ENCODE measurements around the gene ONECUT2. TPM values are rescaled to one million over a fixed set of nuclear protein-coding genes. Genes with fewer than 3 reads are reported as not detected.

ONECUT2 gene
- total RNA-seq, 3 donors from 2014 or later (not counting 1 experiment from before 2014, with no cell fraction given), result not detected

GRCh38 chr18:57466745-57467409 is 31.7 kb downstream of the ONECUT2 start:
- no peak overlapping the region for H3K27ac ChIP-seq (ENCODE audit: low read length)
- no peaks in the 10 kb centered on the region for H3K4me1 ChIP-seq (ENCODE audit: control insufficient read depth, insufficient read depth, low read length)
- no peak overlapping the region for H3K4me3 ChIP-seq (ENCODE audit: low read length)
- ATAC-seq (no peak), DNase-seq (no peak)
- H3K36me3 Mint-ChIP-seq, result no peaks in the 10 kb centered on the region
- intact Hi-C loops (cut with micrococcal nuclease), result no loop called here
- 57% methylated on average over 10 of the region's 10 CpGs for WGBS (ENCODE audit: insufficient coverage)
- peaks cover 0 to 2% of the 10 kb centered on the region in 2 donors for H3K9me3 Mint-ChIP-seq
- no peaks in the 10 kb centered on the region for H3K9me3 ChIP-seq (ENCODE audit: control insufficient read depth, insufficient read depth, low read length)
- H3K4me3 Mint-ChIP-seq, result no peak overlapping the region
- H3K27me3 Mint-ChIP-seq (ENCODE audit: low read depth in 2 of 2), result peaks cover 5 to 15% of the 10 kb centered on the region in 2 donors
- no peaks in the 10 kb centered on the region for H3K36me3 ChIP-seq (ENCODE audit: control insufficient read depth, insufficient read depth, low read length)
- H3K27ac Mint-ChIP-seq, result no peak overlapping the region
- no peaks in the 10 kb centered on the region for H3K4me1 Mint-ChIP-seq
- H3K27me3 ChIP-seq (ENCODE audit: control insufficient read depth, insufficient read depth, low read length), result no peaks in the 10 kb centered on the region
- TF ChIP-seq CTCF (IDR thresholded peaks at IDR 0.05), result no peak

- intact Hi-C loops (cut with micrococcal nuclease), result no loop called here
- WGBS (ENCODE audit: insufficient coverage), result 58% methylated on average over 3 of the region's 3 CpGs
- H3K36me3 Mint-ChIP-seq, result no peaks in the 10 kb centered on the region
- peaks cover 0 to 2% of the 10 kb centered on the region in 2 donors for H3K9me3 Mint-ChIP-seq
- ATAC-seq, result no peak
- H3K36me3 ChIP-seq (ENCODE audit: control insufficient read depth, insufficient read depth, low read length), result no peaks in the 10 kb centered on the region
- H3K27me3 ChIP-seq (ENCODE audit: control insufficient read depth, insufficient read depth, low read length), result no peaks in the 10 kb centered on the region
- H3K27me3 Mint-ChIP-seq (ENCODE audit: low read depth in 2 of 2), result peaks cover 5 to 23% of the 10 kb centered on the region in 2 donors
- no peaks in the 10 kb centered on the region for H3K4me1 ChIP-seq (ENCODE audit: control insufficient read depth, insufficient read depth, low read length)
- H3K4me3 Mint-ChIP-seq, result no peak overlapping the region
- H3K4me3 ChIP-seq (ENCODE audit: low read length), result no peak overlapping the region
- H3K27ac ChIP-seq (ENCODE audit: low read length), result no peak overlapping the region
- DNase-seq, result no peak
- TF ChIP-seq CTCF (IDR thresholded peaks at IDR 0.05), result no peak
- no peak overlapping the region for H3K27ac Mint-ChIP-seq
- H3K9me3 ChIP-seq (ENCODE audit: control insufficient read depth, insufficient read depth, low read length), result no peaks in the 10 kb centered on the region
- no peaks in the 10 kb centered on the region for H3K4me1 Mint-ChIP-seq
These were observed 34.7 kb downstream of the ONECUT2 start for GRCh38 chr18:57469884-57470283.

DNA sequence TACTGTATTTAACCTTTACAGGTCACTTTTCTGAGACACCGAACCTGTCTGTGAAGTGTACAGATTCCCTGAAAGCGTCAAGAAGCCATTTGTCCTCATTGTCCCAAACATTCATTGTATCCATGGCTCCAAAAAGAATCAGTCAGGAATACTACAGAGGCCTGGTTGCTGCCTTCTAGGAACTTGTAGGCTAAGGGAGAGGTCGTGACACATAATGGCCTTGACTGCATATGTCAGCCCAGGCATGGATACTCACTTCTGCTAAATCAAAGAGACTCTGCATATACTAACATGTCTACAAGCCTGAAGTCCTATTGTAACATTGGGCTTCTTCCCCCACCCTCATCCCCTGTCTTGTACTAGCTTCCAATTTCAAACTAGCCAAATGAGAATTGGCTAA is 40.2 kb downstream of the ONECUT2 start:
- TF ChIP-seq CTCF (IDR thresholded peaks at IDR 0.05), result no peak
- no peaks in the 10 kb centered on the region for H3K36me3 ChIP-seq (ENCODE audit: control insufficient read depth, insufficient read depth, low read length)
- H3K9me3 Mint-ChIP-seq, result no peaks in the 10 kb centered on the region
- no peaks in the 10 kb centered on the region for H3K27me3 ChIP-seq (ENCODE audit: control insufficient read depth, insufficient read depth, low read length)
- no peaks in the 10 kb centered on the region for H3K4me1 Mint-ChIP-seq
- no peaks in the 10 kb centered on the region for H3K4me1 ChIP-seq (ENCODE audit: control insufficient read depth, insufficient read depth, low read length)
- DNase-seq, result no peak
- H3K4me3 ChIP-seq (ENCODE audit: low read length), result no peak overlapping the region
- ATAC-seq, result no peak
- no peak overlapping the region for H3K27ac ChIP-seq (ENCODE audit: low read length)
- peaks cover 4 to 8% of the 10 kb centered on the region in 2 donors for H3K27me3 Mint-ChIP-seq (ENCODE audit: low read depth in 2 of 2)
- H3K36me3 Mint-ChIP-seq, result no peaks in the 10 kb centered on the region
- no peak overlapping the region for H3K27ac Mint-ChIP-seq
- 82% methylated on average over 3 of the region's 3 CpGs for WGBS (ENCODE audit: insufficient coverage)
- intact Hi-C loops (cut with micrococcal nuclease), result no loop called here
- no peaks in the 10 kb centered on the region for H3K9me3 ChIP-seq (ENCODE audit: control insufficient read depth, insufficient read depth, low read length)
- H3K4me3 Mint-ChIP-seq, result no peak overlapping the region

DNA sequence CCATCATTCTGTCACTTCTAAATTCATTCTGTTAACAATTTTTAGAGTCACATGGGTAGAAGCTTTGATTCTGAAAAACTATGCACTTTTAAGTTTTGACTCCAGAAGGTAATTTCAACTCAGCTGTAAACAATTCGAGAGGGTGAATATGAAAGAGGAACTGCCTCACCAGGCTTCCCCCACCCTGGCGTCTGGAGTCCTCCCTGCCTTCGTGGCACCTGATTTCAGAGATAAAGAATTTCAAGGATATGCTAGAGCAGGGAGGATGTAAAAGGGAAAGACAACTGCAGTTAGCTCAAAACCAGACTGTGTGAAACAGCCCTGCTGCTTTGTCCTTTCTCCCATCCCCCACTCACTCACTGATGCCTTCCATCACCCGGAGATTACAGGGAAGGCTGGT is 40.7 kb downstream of the ONECUT2 start:
- Histone ChIP-seq H3K36me3 (ENCODE audit: control insufficient read depth, insufficient read depth, low read length) (no peaks in the 10 kb centered on the region), H3K27me3 (ENCODE audit: control insufficient read depth, insufficient read depth, low read length) (no peaks in the 10 kb centered on the region), H3K9me3 (ENCODE audit: control insufficient read depth, insufficient read depth, low read length) (no peaks in the 10 kb centered on the region), H3K4me1 (ENCODE audit: control insufficient read depth, insufficient read depth, low read length) (no peaks in the 10 kb centered on the region), H3K27ac (ENCODE audit: low read length) (no peak overlapping the region), H3K4me3 (ENCODE audit: low read length) (no peak overlapping the region)
- WGBS (ENCODE audit: insufficient coverage), result 9% methylated on average over 4 of the region's 4 CpGs
- TF ChIP-seq CTCF (IDR thresholded peaks at IDR 0.05), result no peak
- Mint-ChIP-seq H3K27me3 (ENCODE audit: low read depth in 2 of 2) (peaks cover 4 to 8% of the 10 kb centered on the region in 2 donors), H3K4me3 (no peak overlapping the region), H3K9me3 (no peaks in the 10 kb centered on the region), H3K27ac (no peak overlapping the region), H3K4me1 (no peaks in the 10 kb centered on the region), H3K36me3 (no peaks in the 10 kb centered on the region)
- DNase-seq (no peak), ATAC-seq (no peak)
- intact Hi-C loops (cut with micrococcal nuclease), result no loop called here

All from natural killer cell (primary cell).